SU-DHL-6 (cell line): ENCODE data around the gene RAPGEFL1.

Experiments
- CTCF ChIP-seq: fragments of 200-600 bp; sonication (generic); IDR thresholded peaks from one replicate; pipeline ENCODE4 v1.5.1; 2017; ENCODE audit warnings: antibody characterized with exemption, mild to moderate bottlenecking, low read length, moderate library complexity; ENCODE audit not compliant: insufficient read depth, poor library complexity, severe bottlenecking
- EZH2phosphoT487 ChIP-seq: fragments of 200-600 bp; sonication (generic), shearing (Covaris generic); conservative IDR thresholded peaks from 2 replicates; pipeline ENCODE4 v1.6.1; 2018; ENCODE audit warnings: mild to moderate bottlenecking, antibody characterized with exemption, low read length, moderate library complexity, mixed read lengths

DNA sequence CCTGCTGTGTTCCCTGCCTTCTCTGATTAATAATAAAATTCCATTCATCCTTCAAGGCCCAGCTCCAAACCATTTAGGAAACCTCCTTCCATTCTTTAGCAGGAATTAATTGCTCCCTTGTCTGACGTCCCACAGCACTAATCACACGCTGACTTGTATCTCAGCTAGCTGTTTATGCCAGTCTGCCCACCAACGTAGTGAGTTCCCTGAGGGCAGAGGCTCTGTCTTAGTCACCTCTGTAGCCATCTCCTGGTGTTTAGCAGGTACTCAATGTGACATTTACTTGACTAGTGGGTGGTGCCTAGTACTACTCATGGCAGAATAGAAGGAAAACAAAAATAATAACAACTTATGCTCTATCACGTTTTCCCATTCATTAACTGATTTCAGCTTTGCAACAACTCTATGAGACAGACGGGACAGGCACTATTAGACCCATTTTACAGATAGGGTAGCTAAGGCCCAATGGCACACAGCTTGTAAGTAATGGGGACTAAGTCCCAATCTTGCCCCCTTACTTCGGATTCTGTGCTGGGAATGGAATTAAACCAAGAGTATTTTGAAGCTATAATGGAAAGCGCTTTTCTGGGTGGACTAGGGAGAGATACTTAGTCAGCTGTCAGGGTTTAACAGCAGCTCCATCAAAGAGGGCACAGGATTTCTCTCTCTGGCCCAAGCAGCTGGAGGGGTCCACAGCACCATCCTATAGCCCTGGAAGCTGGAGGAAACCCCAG is 40.9 kb downstream of the RAPGEFL1 start:
- TF ChIP-seq CTCF (no peak), EZH2phosphoT487 (no peak)
